Esophagus squamous epithelium (tissue), 4 donors: Measurements from ENCODE around the gene COL8A1.

ENCODE experiments used
- CTCF ChIP-seq, 6 experiments: fragments of 450-650 bp in 4 of 6; fragments of 200-600 bp in 2 of 6; sonication (generic) in 2 of 6; IDR thresholded peaks; one replicate each; pipeline ENCODE4 v1.5.1; 2016 to 2019; ENCODE audit warnings: antibody characterized with exemption in 6 of 6, mild to moderate bottlenecking in 4 of 6, moderate library complexity in 4 of 6
- POLR2A ChIP-seq, 4 donors: fragments of 450-650 bp; IDR thresholded peaks; one replicate each; pipeline ENCODE4 v1.6.1; 2017; ENCODE audit warnings: antibody characterized with exemption in 4 of 4, mild to moderate bottlenecking in 4 of 4, moderate library complexity in 3 of 4

DNA sequence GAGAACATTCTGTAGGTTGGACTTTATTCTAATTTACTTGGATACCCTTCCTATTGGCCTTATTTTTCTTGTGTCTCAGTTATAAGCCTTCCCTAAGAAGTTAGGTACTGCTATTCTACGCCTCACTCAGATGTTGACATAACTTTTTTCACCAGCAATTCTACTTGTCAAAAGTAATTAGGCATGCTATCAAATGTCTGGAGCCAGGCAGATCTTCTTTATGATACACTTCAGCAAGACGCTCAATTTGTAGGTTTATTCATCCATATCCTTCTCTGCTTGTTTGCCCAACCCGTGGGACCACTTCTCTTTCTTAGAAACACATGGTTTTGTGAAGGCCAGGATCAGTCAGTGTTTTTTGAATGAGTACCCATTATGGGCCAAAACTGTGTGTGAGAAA lies 36.2 kb upstream of the COL8A1 start:
- TF ChIP-seq POLR2A (IDR thresholded peaks at IDR 0.05): no peak
- TF ChIP-seq CTCF (IDR thresholded peaks at IDR 0.05): no peak
